ENCODE results near the gene DPP7. TPM values are rescaled to one million over a fixed set of nuclear protein-coding genes. Genes with fewer than 3 reads are reported as not detected.
"Not testable (repeated sequence)": the region's sequence is repeated elsewhere in the genome, so short reads cannot be mapped to it uniquely, and the experiment has no call there.

Gene DPP7
- total RNA-seq, 1 experiment from 2014 or later = 139 TPM

- POLR2A ChIA-PET = interaction anchor here (1.6 kb wide), 1 partner anchor 65 kb away, joined by 4 read pairs; the partner anchor contains the start of gene SSNA1
- Mint-ChIP-seq H3K9me3 (ENCODE audit: unreplicated experiment) (no peaks in the 10 kb centered on the region), H3K4me1 (ENCODE audit: insufficient read depth, unreplicated experiment) (peaks cover 23% of the 10 kb centered on the region), H3K4me3 (ENCODE audit: unreplicated experiment) (no peak overlapping the region), H3K27ac (ENCODE audit: low read depth, unreplicated experiment) (no peak overlapping the region), H3K36me3 (ENCODE audit: insufficient read depth, unreplicated experiment) (peaks cover 4% of the 10 kb centered on the region), H3K27me3 (ENCODE audit: insufficient read depth, unreplicated experiment) (no peaks in the 10 kb centered on the region)
- CTCF ChIA-PET = interaction anchor here (0.7 to 0.9 kb wide), 2 partner anchors 79 to 103 kb away, joined by 3 read pairs; no protein-coding TSS in a partner anchor
- BruUV-seq (replicated peaks) = no TSS peak
- intact Hi-C loops (cut with micrococcal nuclease) = no loop called here
- DNase-seq (ENCODE audit: unreplicated experiment) = no peak
- no peak for TF ChIP-seq CTCF (IDR thresholded peaks at IDR 0.05; ENCODE audit: unreplicated experiment)
These were observed 8.9 kb upstream of the DPP7 start for GRCh38 chr9:137123468-137123837.

- CTCF ChIA-PET = interaction anchor here (0.6 to 2.4 kb wide), 3 partner anchors 65 to 458 kb away, joined by 3 to 14 read pairs (median 3); partner anchors contain the start of gene RNF224
- H3K9me3 Mint-ChIP-seq (ENCODE audit: unreplicated experiment); DNase-seq (ENCODE audit: unreplicated experiment); H3K4me3 Mint-ChIP-seq (ENCODE audit: unreplicated experiment); intact Hi-C loops (cut with micrococcal nuclease); BruUV-seq (replicated peaks); H3K27ac Mint-ChIP-seq (ENCODE audit: low read depth, unreplicated experiment); H3K27me3 Mint-ChIP-seq (ENCODE audit: insufficient read depth, unreplicated experiment); H3K36me3 Mint-ChIP-seq (ENCODE audit: insufficient read depth, unreplicated experiment): not testable (repeated sequence)
- peaks cover 18% of the 10 kb centered on the region for H3K4me1 Mint-ChIP-seq (ENCODE audit: insufficient read depth, unreplicated experiment)
- POLR2A ChIA-PET = interaction anchor here (1.0 to 1.6 kb wide), 2 partner anchors 66 to 118 kb away, joined by 3 to 4 read pairs; partner anchors contain the start of genes SSNA1 and TUBB4B
These were observed 8.4 kb upstream of the DPP7 start for GRCh38 chr9:137122796-137123467.

GRCh38 chr9:137121927-137122795, 7.6 kb upstream of the DPP7 start:
- intact Hi-C loops (cut with micrococcal nuclease) = not testable (repeated sequence)

GRCh38 chr9:137118092-137118603, 3.6 kb upstream of the DPP7 start:
- H3K4me3 Mint-ChIP-seq (ENCODE audit: unreplicated experiment); H3K27me3 Mint-ChIP-seq (ENCODE audit: insufficient read depth, unreplicated experiment); H3K4me1 Mint-ChIP-seq (ENCODE audit: insufficient read depth, unreplicated experiment); BruUV-seq (replicated peaks); DNase-seq (ENCODE audit: unreplicated experiment); H3K27ac Mint-ChIP-seq (ENCODE audit: low read depth, unreplicated experiment); H3K36me3 Mint-ChIP-seq (ENCODE audit: insufficient read depth, unreplicated experiment); H3K9me3 Mint-ChIP-seq (ENCODE audit: unreplicated experiment): not testable (repeated sequence)
- ChIA-PET POLR2A (interaction anchor here (1.1 to 1.7 kb wide), 2 partner anchors 9 to 122 kb away, joined by 3 to 4 read pairs; partner anchors contain the start of gene TUBB4B), CTCF (interaction anchor here (0.6 to 3.1 kb wide), 8 partner anchors 13 to 331 kb away, joined by 3 to 15 read pairs (median 4); partner anchors contain the start of gene RNF224)
- intact Hi-C loops (cut with micrococcal nuclease) = loop anchor here (1.0 kb wide), 1 partner anchor 109 kb away; the partner anchor contains the start of gene RNF224

More at GRCh38 chr9:137121927-137122795, 7.6 kb upstream of the DPP7 start:
- H3K27me3 Mint-ChIP-seq (ENCODE audit: insufficient read depth, unreplicated experiment); H3K9me3 Mint-ChIP-seq (ENCODE audit: unreplicated experiment); H3K27ac Mint-ChIP-seq (ENCODE audit: low read depth, unreplicated experiment); DNase-seq (ENCODE audit: unreplicated experiment); H3K36me3 Mint-ChIP-seq (ENCODE audit: insufficient read depth, unreplicated experiment); H3K4me3 Mint-ChIP-seq (ENCODE audit: unreplicated experiment); BruUV-seq (replicated peaks): not testable (repeated sequence)
- H3K4me1 Mint-ChIP-seq (ENCODE audit: insufficient read depth, unreplicated experiment) = peaks cover 11% of the 10 kb centered on the region
- ChIA-PET POLR2A (interaction anchor here (1.0 to 1.6 kb wide), 3 partner anchors 35 to 119 kb away, joined by 3 to 4 read pairs (median 4); partner anchors contain the start of genes MAN1B1, SSNA1 and TUBB4B), CTCF (interaction anchor here (0.6 to 2.4 kb wide), 3 partner anchors 65 to 459 kb away, joined by 3 to 14 read pairs (median 3); partner anchors contain the start of gene RNF224)

- no peak overlapping the region for H3K27ac Mint-ChIP-seq (ENCODE audit: low read depth, unreplicated experiment)
- TF ChIP-seq CTCF (IDR thresholded peaks at IDR 0.05; ENCODE audit: unreplicated experiment) = no peak
- H3K9me3 Mint-ChIP-seq (ENCODE audit: unreplicated experiment) = no peaks in the 10 kb centered on the region
- no peak overlapping the region for H3K4me3 Mint-ChIP-seq (ENCODE audit: unreplicated experiment)
- ChIA-PET POLR2A (interaction anchor here (1.1 to 1.7 kb wide), 2 partner anchors 10 to 123 kb away, joined by 3 to 4 read pairs; partner anchors contain the start of gene TUBB4B), CTCF (interaction anchor here (1.2 kb wide), 1 partner anchor 119 kb away, joined by 4 read pairs; no protein-coding TSS in a partner anchor)
- no peaks in the 10 kb centered on the region for H3K27me3 Mint-ChIP-seq (ENCODE audit: insufficient read depth, unreplicated experiment)
- DNase-seq (ENCODE audit: unreplicated experiment) = no peak
- intact Hi-C loops (cut with micrococcal nuclease) = no loop called here
- H3K36me3 Mint-ChIP-seq (ENCODE audit: insufficient read depth, unreplicated experiment) = no peaks in the 10 kb centered on the region
- no TSS peak for BruUV-seq (replicated peaks)
- H3K4me1 Mint-ChIP-seq (ENCODE audit: insufficient read depth, unreplicated experiment) = peaks cover 6% of the 10 kb centered on the region
These were observed 2.8 kb upstream of the DPP7 start for GRCh38 chr9:137117269-137117731.

Measured in MCF 10A (cell line).